ENCODE measurements around the gene TTLL9.

- TF ChIP-seq CTCF (IDR thresholded peaks at IDR 0.05; ENCODE audit: insufficient read depth, low read length) = no peak
- TF ChIP-seq POLR2AphosphoS5 (IDR thresholded peaks at IDR 0.05; ENCODE audit: low read depth) = no peak
- TF ChIP-seq GABPA (IDR thresholded peaks at IDR 0.05; ENCODE audit: low read depth) = no peak
- TF ChIP-seq SPI1 (IDR thresholded peaks at IDR 0.05; ENCODE audit: borderline replicate concordance, low read depth) = no peak
Measured at GRCh38 chr20:31862157-31862470, 8.3 kb upstream of the TTLL9 start.

Data from HL-60 (cell line).